Fibroblast of lung (primary cell): ENCODE data around the gene RALBP1.

Experiments
- CTCF ChIP-seq, 2 donors: IDR thresholded peaks in 1 of 2; conservative IDR thresholded peaks in 1 of 2; 1 replicate in 1 of 2; 2 replicates in 1 of 2; pipeline ENCODE4 v1.5.1; 2011 to 2012; ENCODE audit warnings: low read length in 2 of 2, control low read depth in 1 of 2, inconsistent platforms in 1 of 2, low read depth in 1 of 2, mild to moderate bottlenecking in 1 of 2
- EZH2 ChIP-seq: IDR thresholded peaks from 2 replicates; pipeline ENCODE4 v1.5.1; 2012; ENCODE audit warnings: low read length, control low read depth, mild to moderate bottlenecking; ENCODE audit errors: missing control alignments

GRCh38 chr18:9520666-9521065 lies 45.4 kb downstream of the RALBP1 start:
- TF ChIP-seq CTCF (conservative IDR thresholded peaks at IDR 0.05 in 1 of 2, IDR thresholded peaks at IDR 0.05 in 1 of 2; ENCODE audit: low read depth in 1 of 2, low read length in 2 of 2) = no peak
- TF ChIP-seq EZH2 = no peak
